Measurements from ENCODE around the gene CDC42BPB.

DNA sequence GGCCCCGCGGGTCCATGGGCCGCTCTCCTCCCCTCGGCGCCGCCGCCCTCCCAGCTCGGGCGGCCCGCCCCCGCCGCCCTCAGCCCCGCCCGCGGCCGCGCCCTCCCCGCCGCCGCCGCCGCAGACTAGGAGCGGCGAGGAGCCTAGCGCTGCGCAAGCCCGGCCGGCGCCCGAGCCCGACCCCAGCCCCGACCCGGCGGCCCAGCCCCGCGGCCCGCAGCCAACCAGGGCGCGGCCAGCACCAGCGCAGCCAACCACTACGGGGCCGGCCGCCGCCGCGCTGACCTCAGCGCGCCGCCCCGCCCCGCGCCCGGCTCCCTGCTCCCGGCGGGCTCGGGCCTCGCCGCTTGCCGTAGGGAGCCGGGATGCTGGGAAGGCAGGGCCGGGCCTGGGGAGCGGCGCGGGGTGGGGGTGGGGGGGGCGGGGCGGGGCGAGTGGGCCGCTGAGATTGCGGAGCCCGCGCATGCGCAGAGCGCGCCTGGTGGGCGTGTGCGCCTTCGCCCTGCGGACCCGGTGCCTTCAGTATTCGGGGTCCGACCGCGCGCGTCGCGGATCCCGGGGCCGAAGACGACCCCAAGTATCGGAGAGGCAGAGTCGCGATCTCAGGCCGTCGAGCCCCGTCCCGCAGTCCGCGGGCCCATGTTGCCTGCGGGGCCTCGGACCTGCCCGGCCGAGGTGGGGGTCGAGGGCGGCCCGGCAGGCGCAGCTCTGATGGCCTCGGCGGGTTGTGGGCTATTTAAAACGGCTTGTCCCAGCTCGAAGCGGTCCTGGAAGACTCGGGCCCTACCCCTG is at the start of gene CDC42BPB:
- TF ChIP-seq POLR2A (IDR thresholded peaks at IDR 0.05), result peak; percentile 26 to 53
- TF ChIP-seq, protein P1, sequence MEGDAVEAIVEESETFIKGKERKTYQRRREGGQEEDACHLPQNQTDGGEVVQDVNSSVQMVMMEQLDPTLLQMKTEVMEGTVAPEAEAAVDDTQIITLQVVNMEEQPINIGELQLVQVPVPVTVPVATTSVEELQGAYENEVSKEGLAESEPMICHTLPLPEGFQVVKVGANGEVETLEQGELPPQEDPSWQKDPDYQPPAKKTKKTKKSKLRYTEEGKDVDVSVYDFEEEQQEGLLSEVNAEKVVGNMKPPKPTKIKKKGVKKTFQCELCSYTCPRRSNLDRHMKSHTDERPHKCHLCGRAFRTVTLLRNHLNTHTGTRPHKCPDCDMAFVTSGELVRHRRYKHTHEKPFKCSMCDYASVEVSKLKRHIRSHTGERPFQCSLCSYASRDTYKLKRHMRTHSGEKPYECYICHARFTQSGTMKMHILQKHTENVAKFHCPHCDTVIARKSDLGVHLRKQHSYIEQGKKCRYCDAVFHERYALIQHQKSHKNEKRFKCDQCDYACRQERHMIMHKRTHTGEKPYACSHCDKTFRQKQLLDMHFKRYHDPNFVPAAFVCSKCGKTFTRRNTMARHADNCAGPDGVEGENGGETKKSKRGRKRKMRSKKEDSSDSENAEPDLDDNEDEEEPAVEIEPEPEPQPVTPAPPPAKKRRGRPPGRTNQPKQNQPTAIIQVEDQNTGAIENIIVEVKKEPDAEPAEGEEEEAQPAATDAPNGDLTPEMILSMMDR (IDR thresholded peaks at IDR 0.05 in 4 of 5, conservative IDR thresholded peaks at IDR 0.05 in 1 of 5), result no peak

Data from gastrocnemius medialis (tissue), 4 donors.